GM12872 (cell line): ENCODE data around the gene MALSU1.

Experiments used
- CTCF ChIP-seq: IDR thresholded peaks from 3 replicates; pipeline ENCODE4 v1.5.1; 2011; ENCODE audit warnings: low read depth, mild to moderate bottlenecking, low read length, moderate library complexity; ENCODE audit not compliant: insufficient read depth

MALSU1 gene

DNA sequence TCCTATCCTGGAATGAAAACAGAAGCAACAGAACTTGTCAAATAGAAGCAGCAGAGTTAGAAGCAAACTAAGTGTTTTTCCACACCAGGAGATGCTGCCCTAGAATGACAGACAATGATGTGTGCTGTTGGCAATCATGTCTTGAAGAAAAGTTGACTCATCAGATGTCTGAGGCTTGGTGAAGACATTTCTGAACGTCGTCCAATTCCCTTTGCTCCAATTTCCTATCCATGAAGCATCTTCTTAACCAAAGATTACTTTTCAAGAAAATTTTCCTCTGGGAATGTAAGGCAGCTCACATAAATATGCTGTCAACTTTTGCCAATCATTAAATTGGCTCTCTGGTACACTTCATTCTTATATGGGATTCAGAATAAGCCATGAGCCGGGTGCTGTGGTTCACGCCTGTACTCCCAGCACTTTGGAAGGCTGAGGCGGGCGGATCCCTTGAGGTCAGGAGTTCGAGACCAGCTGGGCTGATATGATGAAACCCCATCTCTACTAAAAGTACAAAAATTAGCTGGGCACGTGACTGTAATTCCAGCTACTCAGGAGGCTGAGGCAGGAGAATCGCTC lies 34.6 kb downstream of the MALSU1 start:
- TF ChIP-seq CTCF: no peak

DNA sequence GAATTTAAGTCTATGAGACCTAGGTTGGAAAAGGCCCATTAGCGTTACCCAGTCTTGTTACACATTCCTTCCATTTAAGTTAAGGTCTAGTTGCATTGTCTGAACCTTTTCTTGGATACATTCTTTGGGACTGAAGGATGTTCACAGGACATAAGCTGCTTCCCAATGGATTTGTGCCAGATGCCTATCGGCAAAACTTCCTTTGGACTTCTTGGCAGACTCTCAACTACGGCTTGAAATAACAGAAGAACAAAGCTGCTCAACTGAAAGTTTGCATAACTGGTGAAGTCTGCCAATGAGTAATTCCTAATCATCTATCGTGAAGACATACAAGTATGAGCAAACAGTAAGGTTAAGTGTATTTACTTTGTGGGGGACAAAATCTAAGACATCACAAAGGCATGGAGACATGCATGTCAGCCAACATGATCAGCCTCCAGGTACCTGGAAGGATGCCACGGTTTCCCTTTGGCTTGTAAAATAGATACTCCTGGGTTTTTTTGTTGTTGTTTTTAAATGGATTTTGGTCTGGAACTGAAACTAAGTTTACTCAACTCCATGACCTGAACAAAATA lies 35.4 kb downstream of the MALSU1 start:
- TF ChIP-seq CTCF: no peak

- no peak for TF ChIP-seq CTCF
Measured at GRCh38 chr7:23335136-23335535, 36.0 kb downstream of the MALSU1 start.

DNA sequence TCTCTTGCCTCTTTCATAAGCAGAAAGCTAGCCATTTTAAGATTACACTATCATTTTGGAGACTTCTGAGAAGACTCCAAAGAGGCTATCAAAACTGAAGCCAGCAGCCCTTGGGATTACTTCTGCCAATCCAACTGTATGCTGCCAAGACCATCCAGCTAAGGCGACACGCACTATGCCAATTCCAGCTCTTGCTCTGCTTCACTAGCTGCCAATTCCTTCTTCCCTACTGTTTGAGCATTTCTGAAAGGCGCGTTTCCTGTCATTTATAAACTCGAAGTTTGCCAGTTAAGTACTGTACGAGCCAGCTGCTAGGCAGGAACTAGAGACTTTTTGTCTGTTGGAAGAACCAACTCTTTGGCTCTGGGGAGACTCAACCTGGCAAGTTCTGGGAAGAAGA lies 36.5 kb downstream of the MALSU1 start:
- TF ChIP-seq CTCF: no peak

- TF ChIP-seq CTCF: no peak
Measured at GRCh38 chr7:23336086-23336485, 36.9 kb downstream of the MALSU1 start.

DNA sequence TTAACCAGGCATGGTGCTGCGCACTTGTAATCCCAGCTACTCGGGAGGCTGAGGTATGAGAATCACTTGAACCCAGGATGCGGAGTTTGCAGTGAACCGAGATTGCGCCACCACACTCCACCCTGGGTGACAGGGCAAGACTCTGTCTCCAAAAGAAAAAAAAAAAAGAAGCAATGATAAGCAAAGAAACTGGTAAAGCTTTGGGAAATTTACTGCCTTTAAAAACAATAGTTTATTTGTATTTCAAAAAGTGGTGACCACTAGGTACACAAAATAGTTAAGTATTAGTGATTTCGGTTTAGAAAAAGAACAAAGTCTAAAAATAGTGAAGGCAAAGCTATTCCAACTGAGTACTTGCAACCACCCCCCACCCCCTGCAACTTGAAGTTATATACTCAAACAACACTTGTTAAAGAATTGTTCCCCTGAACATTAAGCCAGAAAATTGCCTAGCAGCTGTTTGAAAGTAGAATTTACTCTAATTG lies 37.7 kb downstream of the MALSU1 start:
- TF ChIP-seq CTCF: no peak

GRCh38 chr7:23337374-23337773 lies 38.2 kb downstream of the MALSU1 start:
- no peak for TF ChIP-seq CTCF
